ENCODE data around the gene GNG7. TPM values are rescaled to one million over a fixed set of nuclear protein-coding genes. Genes with fewer than 3 reads are reported as not detected.

The GNG7 gene
- total and polyA plus RNA-seq, 8 donors = 4.0 to 8.8 (median 6.0) TPM

GRCh38 chr19:2711172-2711874 lies 8.8 kb upstream of the GNG7 start:
- no peak for ATAC-seq
- peak in 1 of 6 donors; percentile 27 for DNase-seq
- intact Hi-C loops (cut with DNase I) = no loop called here
- TF ChIP-seq CTCF (IDR thresholded peaks at IDR 0.05) = no peak
- no peaks in the 10 kb centered on the region for H3K36me3 ChIP-seq
- 76 to 80% methylated on average over 17 of the region's 17 CpGs for WGBS, 2 donors
- FAIRE-seq = no peak
- H3K4me3 ChIP-seq = no peak overlapping the region
- H3K27ac ChIP-seq = no peak overlapping the region
- no peaks in the 10 kb centered on the region for H3K4me1 ChIP-seq
- no peaks in the 10 kb centered on the region for H3K9me3 ChIP-seq
- H3K27me3 ChIP-seq = no peaks in the 10 kb centered on the region

GRCh38 chr19:2706251-2706650 lies 3.8 kb upstream of the GNG7 start:
- no peak for FAIRE-seq
- H3K9me3 ChIP-seq = no peaks in the 10 kb centered on the region
- H3K4me3 ChIP-seq = no peak overlapping the region
- WGBS, 2 donors = 96 to 97% methylated on average over 5 of the region's 5 CpGs
- no peak overlapping the region for H3K27ac ChIP-seq
- ATAC-seq = no peak
- no peaks in the 10 kb centered on the region for H3K36me3 ChIP-seq
- no peaks in the 10 kb centered on the region for H3K27me3 ChIP-seq
- peak in 1 of 6 donors; percentile 5 for DNase-seq
- H3K4me1 ChIP-seq = no peaks in the 10 kb centered on the region
- intact Hi-C loops (cut with DNase I) = no loop called here
- no peak for TF ChIP-seq CTCF (IDR thresholded peaks at IDR 0.05)

GRCh38 chr19:2703691-2704216 lies 1.3 kb upstream of the GNG7 start:
- DNase-seq (no peak), ATAC-seq (no peak), FAIRE-seq (no peak)
- Histone ChIP-seq H3K27me3 (no peaks in the 10 kb centered on the region), H3K4me3 (no peak overlapping the region), H3K4me1 (no peaks in the 10 kb centered on the region), H3K9me3 (no peaks in the 10 kb centered on the region), H3K27ac (no peak overlapping the region), H3K36me3 (no peaks in the 10 kb centered on the region)
- TF ChIP-seq CTCF (IDR thresholded peaks at IDR 0.05) = no peak
- intact Hi-C loops (cut with DNase I) = no loop called here
- 83 to 86% methylated on average over 6 of the region's 6 CpGs for WGBS, 2 donors

GRCh38 chr19:2703077-2703437 lies 563 bp upstream of the GNG7 start:
- no peak for ATAC-seq
- H3K9me3 ChIP-seq = no peaks in the 10 kb centered on the region
- no peak for FAIRE-seq
- no peaks in the 10 kb centered on the region for H3K36me3 ChIP-seq
- no peaks in the 10 kb centered on the region for H3K4me1 ChIP-seq
- H3K27ac ChIP-seq = no peak overlapping the region
- intact Hi-C loops (cut with DNase I) = no loop called here
- TF ChIP-seq CTCF (IDR thresholded peaks at IDR 0.05) = no peak
- WGBS, 2 donors = 71 to 76% methylated on average over 5 of the region's 5 CpGs
- no peaks in the 10 kb centered on the region for H3K27me3 ChIP-seq
- DNase-seq = no peak
- peak overlapping the region in 1 of 4 donors; percentile 45 for H3K4me3 ChIP-seq

Data from pancreas (tissue), 10 donors.